ENCODE data around the gene IMP4. TPM values are rescaled to one million over a fixed set of nuclear protein-coding genes. Genes with fewer than 3 reads are reported as not detected.

Gene IMP4
- total and polyA plus RNA-seq, 10 of the 15 experiments (the other 5 are each of a cell fraction or from before 2014, with no cell fraction given): 41.4 to 242 (median 166) TPM

GRCh38 chr2:130382313-130382917 lies 39.7 kb downstream of the IMP4 start:
- no peaks in the 10 kb centered on the region for H3K27me3 ChIP-seq (replicated peaks in 1 of 2; ENCODE audit: control insufficient read depth in 2 of 2, insufficient read depth in 2 of 2, low read length in 1 of 2)
- CTCF ChIA-PET: interaction anchor here (0.8 kb wide), 1 partner anchor 9 kb away, joined by 3 read pairs; no protein-coding TSS in a partner anchor
- no peak overlapping the region for H2AFZ ChIP-seq (ENCODE audit: control insufficient read depth, low read depth, low read length)
- H3K79me2 ChIP-seq (ENCODE audit: control insufficient read depth, insufficient read depth, low read length): peaks cover 10% of the 10 kb centered on the region
- H3K9ac ChIP-seq (ENCODE audit: control insufficient read depth, insufficient read depth, low read length): no peak overlapping the region
- POLR2A ChIA-PET: interaction anchor here (0.7 to 1.3 kb wide), 2 partner anchors 8 to 10 kb away, joined by 5 read pairs; no protein-coding TSS in a partner anchor
- H4K20me1 ChIP-seq (ENCODE audit: control insufficient read depth, insufficient read depth): no peaks in the 10 kb centered on the region
- H3K4me3 ChIP-seq: no peak overlapping the region
- no peak overlapping the region for H3K4me2 ChIP-seq (ENCODE audit: control insufficient read depth, insufficient read depth)
- SMC1A ChIA-PET (ENCODE audit: uncharacterized antibody, unreplicated experiment): interaction anchor here (1.6 kb wide), 1 partner anchor 9 kb away, joined by 4 read pairs; no protein-coding TSS in a partner anchor
- H3K27ac ChIP-seq (ENCODE audit: control insufficient read depth, insufficient read depth): no peak overlapping the region
- BruUV-seq (replicated peaks): no TSS peak
- no peaks in the 10 kb centered on the region for H3K9me3 ChIP-seq (replicated peaks; ENCODE audit: control insufficient read depth, insufficient read depth, low read length)
- in situ Hi-C loops (cut with MboI): no loop called here
- peaks cover 64% of the 10 kb centered on the region for H3K4me1 ChIP-seq (ENCODE audit: control insufficient read depth, insufficient read depth, low read length)
- ATAC-seq: no peak
- DNase-seq (ENCODE audit: low read depth, low spot score): no peak
- 84% methylated on average over 8 of the region's 8 CpGs for WGBS (ENCODE audit: insufficient coverage, insufficient replicate concordance, low lambda C conversion rate, missing lambda C conversion rate)
- H3K36me3 ChIP-seq (ENCODE audit: control insufficient read depth in 2 of 2, insufficient read depth in 2 of 2, low read length in 1 of 2): no peaks in the 10 kb centered on the region
- FAIRE-seq: no peak
- TF ChIP-seq GATAD2B (conservative IDR thresholded peaks at IDR 0.05; ENCODE audit: low read depth) (no peak), E2F4 (IDR thresholded peaks at IDR 0.05; ENCODE audit: low read depth, low read length) (no peak), NR2F1 (conservative IDR thresholded peaks at IDR 0.05) (no peak), IRF3 (IDR thresholded peaks at IDR 0.05) (no peak), MTA3 (IDR thresholded peaks at IDR 0.05; ENCODE audit: borderline replicate concordance, low read length) (no peak), ZSCAN29 (IDR thresholded peaks at IDR 0.05) (no peak)
- RAD21 ChIA-PET (ENCODE audit: unreplicated experiment): no interaction called here
- intact Hi-C loops (cut with micrococcal nuclease; ENCODE audit: unreplicated experiment): no loop called here

Measured in GM12878 (cell line).